Measurements from ENCODE around the gene FARP2. TPM values are rescaled to one million over a fixed set of nuclear protein-coding genes. Genes with fewer than 3 reads are reported as not detected.
A peak's percentile ranks its signal among the peaks of the same experiment; 100 is the strongest.
"Not testable (repeated sequence)": the region's sequence is repeated elsewhere in the genome, so short reads cannot be mapped to it uniquely, and the experiment has no call there.

Gene FARP2
- total RNA-seq, 4 donors from 2014 or later, result 27.6 to 44.0 (median 35.9) TPM

- Histone ChIP-seq H3K4me1 (peaks cover 5 to 77% (median 20%) of the 10 kb centered on the region in 3 donors), H3K4me3 (peak within 1 kb of the TSS; percentile 82 to 94), H3K36me3 (no peaks in the 10 kb centered on the region), H3K9me3 (no peaks in the 10 kb centered on the region), H3K27ac (peak within 1 kb of the TSS; percentile 89 to 99 (median 97)), H3K27me3 (no peaks in the 10 kb centered on the region)
- peak; percentile 71 for TF ChIP-seq POLR2AphosphoS5 (IDR thresholded peaks at IDR 0.05)
- TF ChIP-seq, protein P1, sequence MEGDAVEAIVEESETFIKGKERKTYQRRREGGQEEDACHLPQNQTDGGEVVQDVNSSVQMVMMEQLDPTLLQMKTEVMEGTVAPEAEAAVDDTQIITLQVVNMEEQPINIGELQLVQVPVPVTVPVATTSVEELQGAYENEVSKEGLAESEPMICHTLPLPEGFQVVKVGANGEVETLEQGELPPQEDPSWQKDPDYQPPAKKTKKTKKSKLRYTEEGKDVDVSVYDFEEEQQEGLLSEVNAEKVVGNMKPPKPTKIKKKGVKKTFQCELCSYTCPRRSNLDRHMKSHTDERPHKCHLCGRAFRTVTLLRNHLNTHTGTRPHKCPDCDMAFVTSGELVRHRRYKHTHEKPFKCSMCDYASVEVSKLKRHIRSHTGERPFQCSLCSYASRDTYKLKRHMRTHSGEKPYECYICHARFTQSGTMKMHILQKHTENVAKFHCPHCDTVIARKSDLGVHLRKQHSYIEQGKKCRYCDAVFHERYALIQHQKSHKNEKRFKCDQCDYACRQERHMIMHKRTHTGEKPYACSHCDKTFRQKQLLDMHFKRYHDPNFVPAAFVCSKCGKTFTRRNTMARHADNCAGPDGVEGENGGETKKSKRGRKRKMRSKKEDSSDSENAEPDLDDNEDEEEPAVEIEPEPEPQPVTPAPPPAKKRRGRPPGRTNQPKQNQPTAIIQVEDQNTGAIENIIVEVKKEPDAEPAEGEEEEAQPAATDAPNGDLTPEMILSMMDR (IDR thresholded peaks at IDR 0.05), result peak in 1 of 4 experiments; percentile 38
- no peak for TF ChIP-seq EP300 (IDR thresholded peaks at IDR 0.05)
- TF ChIP-seq POLR2A (IDR thresholded peaks at IDR 0.05), result peak; percentile 74 to 82
- peak; percentile 96 for ATAC-seq
- 0% methylated on average over 2 of the region's 73 CpGs; no CpG with 5 or more reads in 1 of the 2 donors for WGBS, 2 donors (ENCODE audit: low coverage in 1 of 2)
Measured at GRCh38 chr2:241315093-241315878, 40.8 kb upstream of the FARP2 start, which contains the start of gene HDLBP. TSS of gene HDLBP (minus strand) at chr2:241315672. CDS start at chr2:241266869, 48,803 bp downstream.

- Histone ChIP-seq H3K4me3 (peak within 1 kb of the TSS; percentile 82 to 94), H3K27me3 (no peaks in the 10 kb centered on the region), H3K27ac (peak within 1 kb of the TSS; percentile 89 to 99 (median 97)), H3K36me3 (no peaks in the 10 kb centered on the region), H3K9me3 (no peaks in the 10 kb centered on the region), H3K4me1 (peaks cover 5 to 77% (median 25%) of the 10 kb centered on the region in 3 donors)
- ATAC-seq, result peak; percentile 60
- no CpG with 5 or more reads among the region's 75 CpGs for WGBS, 2 donors (ENCODE audit: low coverage in 1 of 2)
- TF ChIP-seq POLR2A (IDR thresholded peaks at IDR 0.05), result peak; percentile 76 to 80
- TF ChIP-seq, protein P1 (IDR thresholded peaks at IDR 0.05), result no peak
- peak; percentile 49 for TF ChIP-seq POLR2AphosphoS5 (IDR thresholded peaks at IDR 0.05)
Measured at GRCh38 chr2:241315879-241316631, 40.0 kb upstream of the FARP2 start, which contains the start of gene SEPTIN2. TSS of gene SEPTIN2 (plus strand) at chr2:241315925. CDS start at chr2:241324233, 8,308 bp downstream.

DNA sequence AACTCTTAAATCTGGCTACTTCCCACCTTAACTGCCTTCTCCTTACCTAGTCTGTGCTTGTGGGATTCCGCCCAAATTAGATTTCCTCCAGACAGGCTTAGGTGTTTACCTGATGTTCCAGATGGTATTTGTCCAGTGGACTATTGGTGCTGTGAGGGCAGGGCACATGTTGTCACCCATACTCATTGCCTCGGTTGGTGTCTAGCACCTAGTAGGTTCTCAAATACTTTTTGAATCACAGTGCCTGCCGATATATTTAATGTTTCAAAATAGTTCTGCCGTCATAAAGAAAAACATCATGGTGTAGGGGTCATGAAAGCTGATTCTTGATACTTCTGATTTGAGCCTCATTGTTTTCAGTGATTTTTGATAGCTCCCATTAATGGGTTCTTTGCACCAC, 39.3 kb upstream of the FARP2 start:
- H3K27ac ChIP-seq, result peak overlapping the region; percentile 82 to 99 (median 97)
- peak overlapping the region; percentile 54 to 94 for H3K4me3 ChIP-seq
- H3K9me3 ChIP-seq, result no peaks in the 10 kb centered on the region
- H3K4me1 ChIP-seq, result peaks cover 6 to 77% (median 33%) of the 10 kb centered on the region in 3 donors
- no peaks in the 10 kb centered on the region for H3K36me3 ChIP-seq
- TF ChIP-seq POLR2A (IDR thresholded peaks at IDR 0.05), result no peak
- no peak for TF ChIP-seq POLR2AphosphoS5 (IDR thresholded peaks at IDR 0.05)
- TF ChIP-seq, protein P1 (IDR thresholded peaks at IDR 0.05), result no peak
- no peak for TF ChIP-seq EP300 (IDR thresholded peaks at IDR 0.05)
- WGBS, 2 donors (ENCODE audit: low coverage in 1 of 2), result 4 to 9% methylated on average over 4 of the region's 4 CpGs
- H3K27me3 ChIP-seq, result no peaks in the 10 kb centered on the region
- ATAC-seq, result no peak

DNA sequence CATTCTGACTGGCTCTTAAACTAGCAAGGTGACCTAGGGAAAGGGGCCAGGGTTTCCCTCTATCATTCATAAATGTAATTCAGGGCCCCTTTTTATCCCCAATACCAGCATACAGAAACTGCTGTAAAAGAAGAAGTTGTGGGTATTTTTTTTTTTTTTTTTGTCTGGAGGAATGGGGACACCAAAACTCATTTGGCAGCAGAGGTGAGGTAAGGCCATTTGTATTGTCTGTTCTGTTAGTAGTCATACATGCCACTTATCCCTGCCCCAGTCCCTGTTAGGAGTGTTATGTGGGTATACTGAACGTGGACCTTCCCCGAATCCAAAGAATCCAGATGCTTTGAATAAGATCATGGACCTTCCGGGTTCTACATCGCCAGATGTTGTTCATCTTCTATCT, 38.7 kb upstream of the FARP2 start:
- TF ChIP-seq, protein P1 (IDR thresholded peaks at IDR 0.05), result no peak
- TF ChIP-seq POLR2AphosphoS5 (IDR thresholded peaks at IDR 0.05), result no peak
- no peak for TF ChIP-seq EP300 (IDR thresholded peaks at IDR 0.05)
- TF ChIP-seq POLR2A (IDR thresholded peaks at IDR 0.05), result no peak

DNA sequence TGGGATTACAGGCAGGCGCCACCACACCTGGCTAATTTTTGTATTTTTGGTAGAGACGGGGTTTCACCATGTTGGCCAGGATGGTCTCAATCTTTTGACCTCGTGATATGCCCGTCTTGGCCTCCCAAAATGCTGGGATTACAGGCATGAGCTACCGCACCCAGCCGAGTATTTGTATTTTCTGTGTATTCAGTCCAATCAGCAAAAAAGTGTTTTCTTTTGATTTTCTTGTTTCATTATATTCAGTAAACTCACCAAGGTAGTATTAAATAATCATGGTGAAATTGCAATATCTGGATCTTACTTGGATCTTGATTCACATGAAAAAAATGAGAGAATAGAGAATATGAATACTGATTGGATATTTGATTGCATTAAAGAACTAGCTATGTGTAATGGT, 37.3 kb upstream of the FARP2 start:
- not testable (repeated sequence) for H3K27me3 ChIP-seq, H3K27ac ChIP-seq, H3K36me3 ChIP-seq, ATAC-seq, H3K9me3 ChIP-seq, H3K4me3 ChIP-seq
- 77 to 86% methylated on average over 5 of the region's 6 CpGs for WGBS, 2 donors (ENCODE audit: low coverage in 1 of 2)
- H3K4me1 ChIP-seq, result peaks cover 7 to 84% (median 36%) of the 10 kb centered on the region in 3 donors

More for the DNA sequence above, 38.7 kb upstream of the FARP2 start:
- Histone ChIP-seq H3K9me3 (no peaks in the 10 kb centered on the region), H3K4me3 (peak overlapping the region in 1 of 2 donors; percentile 94), H3K4me1 (peaks cover 7 to 82% (median 36%) of the 10 kb centered on the region in 3 donors), H3K27ac (peak overlapping the region in 3 of 4 donors; percentile 95 to 99 (median 99)), H3K36me3 (no peaks in the 10 kb centered on the region), H3K27me3 (no peaks in the 10 kb centered on the region)
- no peak for ATAC-seq
- 27 to 28% methylated on average over 3 to 4 of the region's 4 CpGs for WGBS, 2 donors (ENCODE audit: low coverage in 1 of 2)
